ENCODE measurements around the gene PSMD3. TPM values are rescaled to one million over a fixed set of nuclear protein-coding genes. Genes with fewer than 3 reads are reported as not detected.

The PSMD3 gene
- total and polyA plus RNA-seq, 9 of the 15 experiments (the other 6 are each of a cell fraction or from before 2014, with no cell fraction given) = 2.0 to 251 (median 135) TPM

GRCh38 chr17:40031706-40032105, 51.1 kb downstream of the PSMD3 start:
- DNase-seq (ENCODE audit: extremely low read depth in 1 of 4, low spot score in 3 of 4) (peak in 1 of 4 experiments; percentile 4), ATAC-seq (no peak), FAIRE-seq (no peak)
- Histone ChIP-seq H3K9ac (ENCODE audit: insufficient read depth in 1 of 2, low read depth in 2 of 2, low read length in 2 of 2) (peak overlapping the region in 1 of 2 experiments; percentile 62; a peak in 1 of 4 replicates), H4K20me1 (replicated peaks; ENCODE audit: control insufficient read depth, insufficient read depth, low read length) (no peaks in the 10 kb centered on the region), H3K4me2 (ENCODE audit: insufficient read depth, low read length) (no peak overlapping the region), H3K9me1 (ENCODE audit: control insufficient read depth, insufficient read depth, low read length) (no peaks in the 10 kb centered on the region), H3K9me3 (replicated peaks; ENCODE audit: control insufficient read depth, insufficient read depth, low read depth, low read length) (no peaks in the 10 kb centered on the region), H3K36me3 (ENCODE audit: control insufficient read depth, insufficient read depth, low read length) (peaks cover 87% of the 10 kb centered on the region), H3K79me2 (ENCODE audit: control insufficient read depth, insufficient read depth, low read length) (no peaks in the 10 kb centered on the region), H3K27me3 (ENCODE audit: control insufficient read depth in 2 of 2, insufficient read depth in 2 of 2, low read length in 2 of 2) (no peaks in the 10 kb centered on the region), H2AFZ (ENCODE audit: low read depth, low read length) (no peak overlapping the region), H3K27ac (ENCODE audit: extremely low read depth, low read depth, low read length) (no peak overlapping the region), H3K4me1 (replicated peaks in 1 of 2; ENCODE audit: control insufficient read depth in 2 of 2, insufficient read depth in 2 of 2, low read length in 2 of 2) (peaks cover 2 to 11% of the 10 kb centered on the region in 2 experiments; a peak in 4 of 5 replicates), H3K4me3 (no peak overlapping the region)
- no TSS peak for BruUV-seq (replicated peaks)
- POLR2A ChIA-PET = interaction anchor here (1.0 to 1.4 kb wide), 4 partner anchors 15 to 54 kb away, joined by 3 read pairs; no protein-coding TSS in a partner anchor
- CTCF ChIA-PET (ENCODE audit: low intra/inter-chr PET ratio) = no interaction called here
- in situ Hi-C loops (cut with MboI) = loop anchor here (5.0 kb wide), 1 partner anchor 51 kb away; no protein-coding TSS in a partner anchor
- intact Hi-C loops (cut with micrococcal nuclease) = no loop called here
- WGBS (ENCODE audit: insufficient coverage, low coverage, missing lambda C conversion rate) = over 99% methylated on average over 9 of the region's 11 CpGs
- no peak for TF ChIP-seq E2F4 (CRISPR knock-in tag; IDR thresholded peaks at IDR 0.05; ENCODE audit: low read depth)
- no peak for TF ChIP-seq ZBTB5 (IDR thresholded peaks at IDR 0.05)
- no peak for TF ChIP-seq E2F6 (IDR thresholded peaks at IDR 0.05; ENCODE audit: borderline replicate concordance in 1 of 2, extremely low read depth in 1 of 2, insufficient read depth in 1 of 2, insufficient read length in 1 of 2, low read depth in 1 of 2, low read length in 1 of 2, poor library complexity in 1 of 2, severe bottlenecking in 1 of 2)
- TF ChIP-seq ZNF449 (CRISPR knock-in tag; IDR thresholded peaks at IDR 0.05) = no peak
- TF ChIP-seq HMGN3 (IDR thresholded peaks at IDR 0.05; ENCODE audit: borderline replicate concordance, extremely low read depth, insufficient read length, low read depth, low read length) = no peak
- TF ChIP-seq NR2C1 (IDR thresholded peaks at IDR 0.05) = no peak
- no peak for TF ChIP-seq NR2C1 (tag; IDR thresholded peaks at IDR 0.05)
- TF ChIP-seq IFI16 (CRISPR knock-in tag; IDR thresholded peaks at IDR 0.05) = no peak
- TF ChIP-seq SAP30 (IDR thresholded peaks at IDR 0.05; ENCODE audit: borderline replicate concordance, insufficient read depth, low read depth, low read length, poor library complexity, severe bottlenecking) = no peak
- no peak for TF ChIP-seq ZHX1 (conservative IDR thresholded peaks at IDR 0.05; ENCODE audit: low read length)
- no peak for TF ChIP-seq NBN (IDR thresholded peaks at IDR 0.05; ENCODE audit: low read depth)
- no peak for TF ChIP-seq ETS2 (tag; IDR thresholded peaks at IDR 0.05; ENCODE audit: borderline replicate concordance, poor library complexity, severe bottlenecking)
- TF ChIP-seq ZNF717 (CRISPR knock-in tag; IDR thresholded peaks at IDR 0.05) = no peak

Data from K562 (cell line).